ENCODE results near the gene ILF3. TPM values are rescaled to one million over a fixed set of nuclear protein-coding genes. Genes with fewer than 3 reads are reported as not detected.

ILF3 gene
- total RNA-seq, 4 donors from 2014 or later = 101 to 237 (median 120) TPM

DNA sequence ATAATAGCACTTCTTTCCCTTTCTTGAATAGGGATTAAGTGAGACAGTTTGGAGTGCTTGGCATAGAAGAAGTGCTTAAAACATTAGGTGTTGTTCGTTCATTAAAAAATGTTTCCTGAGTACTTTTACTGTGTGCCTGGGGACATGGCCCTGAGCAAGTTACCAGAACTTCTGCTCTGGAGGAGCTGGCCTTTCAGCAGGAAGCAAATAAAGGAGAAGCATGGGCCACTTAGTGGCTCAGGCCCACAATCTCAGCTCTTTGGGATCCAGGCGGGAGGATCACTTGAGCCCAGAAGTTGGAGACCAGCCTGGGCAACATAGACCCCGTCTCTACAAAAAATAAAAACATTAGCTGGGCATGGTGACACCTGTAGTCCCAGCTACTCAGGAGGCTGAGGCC, 69.4 kb downstream of the ILF3 start:
- ATAC-seq (ENCODE audit: low FRiP score) = no peak

DNA sequence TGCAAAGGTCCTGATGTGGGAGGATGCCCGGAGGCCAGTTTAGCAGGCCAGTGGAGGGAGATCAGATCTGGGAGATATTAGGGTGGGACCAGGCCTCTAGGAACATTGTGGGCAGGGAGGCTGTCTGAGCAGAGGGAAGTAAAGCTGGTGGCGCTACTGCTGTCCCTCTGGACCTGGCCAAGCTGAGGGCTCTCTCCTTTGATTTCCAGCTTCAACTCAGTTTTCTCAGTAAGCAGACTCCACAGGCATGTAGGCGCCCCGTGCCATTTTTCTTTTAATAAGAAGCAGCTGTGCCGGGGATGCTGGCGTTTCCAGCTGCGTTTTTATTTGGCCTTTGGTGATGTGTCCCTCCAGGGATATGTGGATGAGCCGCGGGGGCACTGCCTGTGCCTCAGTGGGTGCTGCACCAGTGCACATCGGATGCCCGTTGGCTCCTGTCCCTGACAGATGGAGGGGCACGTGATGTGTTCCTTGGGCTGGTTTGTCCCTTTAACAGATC, 70.5 kb downstream of the ILF3 start:
- no peak for ATAC-seq (ENCODE audit: low FRiP score)
- TF ChIP-seq, protein P1, sequence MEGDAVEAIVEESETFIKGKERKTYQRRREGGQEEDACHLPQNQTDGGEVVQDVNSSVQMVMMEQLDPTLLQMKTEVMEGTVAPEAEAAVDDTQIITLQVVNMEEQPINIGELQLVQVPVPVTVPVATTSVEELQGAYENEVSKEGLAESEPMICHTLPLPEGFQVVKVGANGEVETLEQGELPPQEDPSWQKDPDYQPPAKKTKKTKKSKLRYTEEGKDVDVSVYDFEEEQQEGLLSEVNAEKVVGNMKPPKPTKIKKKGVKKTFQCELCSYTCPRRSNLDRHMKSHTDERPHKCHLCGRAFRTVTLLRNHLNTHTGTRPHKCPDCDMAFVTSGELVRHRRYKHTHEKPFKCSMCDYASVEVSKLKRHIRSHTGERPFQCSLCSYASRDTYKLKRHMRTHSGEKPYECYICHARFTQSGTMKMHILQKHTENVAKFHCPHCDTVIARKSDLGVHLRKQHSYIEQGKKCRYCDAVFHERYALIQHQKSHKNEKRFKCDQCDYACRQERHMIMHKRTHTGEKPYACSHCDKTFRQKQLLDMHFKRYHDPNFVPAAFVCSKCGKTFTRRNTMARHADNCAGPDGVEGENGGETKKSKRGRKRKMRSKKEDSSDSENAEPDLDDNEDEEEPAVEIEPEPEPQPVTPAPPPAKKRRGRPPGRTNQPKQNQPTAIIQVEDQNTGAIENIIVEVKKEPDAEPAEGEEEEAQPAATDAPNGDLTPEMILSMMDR (IDR thresholded peaks at IDR 0.05) = no peak
- DNase-seq (ENCODE audit: low spot score) = no peak

More for the DNA sequence above, 69.4 kb downstream of the ILF3 start:
- no peak for DNase-seq (ENCODE audit: low spot score)
- TF ChIP-seq, protein P1 (IDR thresholded peaks at IDR 0.05) = no peak

DNA sequence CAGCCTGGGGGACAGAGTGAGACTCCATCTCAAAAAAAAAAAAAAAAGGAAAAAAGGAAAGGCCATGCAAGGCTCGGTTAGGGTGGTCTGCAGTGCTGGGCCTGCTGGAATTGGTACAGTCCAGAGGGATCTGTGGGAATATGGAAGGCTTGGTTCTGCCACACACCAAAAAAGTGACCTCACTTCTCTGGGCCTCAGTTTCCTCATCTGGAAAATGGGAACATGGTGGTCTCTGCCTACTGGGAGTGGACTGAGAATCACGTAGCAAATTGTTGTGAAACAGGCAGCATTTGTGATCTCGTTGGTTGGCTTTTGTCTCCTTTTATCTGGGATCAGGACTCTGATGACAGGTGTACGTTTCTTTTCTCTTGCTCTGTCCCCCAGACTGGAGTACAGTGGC, 71.3 kb downstream of the ILF3 start:
- no peak for DNase-seq (ENCODE audit: low spot score)
- TF ChIP-seq, protein P1 (IDR thresholded peaks at IDR 0.05) = no peak
- no peak for ATAC-seq (ENCODE audit: low FRiP score)

DNA sequence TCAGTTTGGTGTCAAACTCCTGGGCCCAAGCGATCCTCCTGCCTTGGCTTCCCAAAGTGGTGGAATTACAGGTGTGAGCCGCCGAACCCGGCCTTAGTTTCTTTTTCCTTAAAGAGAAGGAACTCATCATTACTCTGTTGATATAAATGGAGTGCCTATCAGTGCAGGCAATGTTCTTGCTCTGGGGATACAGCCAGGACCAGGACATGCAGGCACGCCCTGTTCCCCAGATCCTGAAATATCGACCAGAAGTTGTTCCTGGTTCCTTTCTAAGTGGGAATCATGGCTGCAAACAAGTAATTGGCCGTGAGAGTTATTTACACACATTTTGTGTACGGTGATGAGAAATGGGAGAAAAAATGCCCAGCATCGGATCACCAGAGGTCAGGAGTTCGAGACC, 72.1 kb downstream of the ILF3 start:
- no peak for ATAC-seq (ENCODE audit: low FRiP score)
- no peak for DNase-seq (ENCODE audit: low spot score)
- TF ChIP-seq, protein P1 (IDR thresholded peaks at IDR 0.05) = no peak

DNA sequence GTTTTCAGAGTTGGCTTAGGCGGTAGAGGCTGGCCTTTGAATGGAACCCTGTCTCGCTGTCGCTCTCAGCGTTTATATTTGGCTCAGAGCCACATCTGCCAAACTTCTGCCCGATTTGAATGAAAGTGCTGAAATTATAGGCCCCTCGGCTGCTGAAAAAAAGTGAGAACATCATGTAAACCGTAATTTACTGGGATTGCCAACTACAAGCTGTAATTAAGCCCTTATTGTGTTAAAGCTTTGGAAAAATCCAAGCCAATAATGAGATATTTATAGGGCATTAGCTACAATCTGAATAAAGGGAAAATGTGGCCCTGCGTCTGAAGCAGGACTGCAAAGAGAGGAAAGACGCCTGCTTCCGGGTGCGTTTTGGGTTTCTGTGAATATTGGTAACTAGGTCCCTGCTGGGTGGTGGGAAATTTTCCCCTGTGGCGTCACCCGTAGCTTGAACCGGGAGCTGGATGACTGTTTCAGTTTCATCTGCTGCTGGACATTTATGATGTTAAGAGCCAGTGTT, 73.6 kb downstream of the ILF3 start:
- ATAC-seq (ENCODE audit: low FRiP score) (no peak), DNase-seq (ENCODE audit: low spot score) (no peak)
- TF ChIP-seq, protein P1 (IDR thresholded peaks at IDR 0.05) = no peak

DNA sequence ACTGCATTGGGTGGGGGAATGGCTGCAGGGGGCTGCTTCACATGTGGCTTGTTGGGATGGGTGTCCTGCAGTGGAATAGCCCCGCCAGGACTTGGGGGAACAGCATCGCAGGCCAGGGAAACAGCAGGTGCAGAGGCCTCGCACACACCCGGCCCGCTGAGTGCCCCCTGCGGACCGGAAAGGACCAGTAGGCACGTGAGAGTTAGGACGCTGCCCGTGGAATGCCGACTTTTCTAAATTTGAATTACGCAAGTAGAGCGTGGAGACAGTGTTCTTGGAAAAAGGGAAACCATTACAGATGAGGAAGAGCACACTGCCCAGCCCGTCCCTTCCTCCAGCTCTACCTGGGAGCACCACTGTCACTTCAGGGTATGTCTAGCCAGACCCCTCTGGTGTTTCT, 75.3 kb downstream of the ILF3 start:
- DNase-seq (ENCODE audit: low spot score) = no peak
- no peak for ATAC-seq (ENCODE audit: low FRiP score)
- TF ChIP-seq, protein P1 (IDR thresholded peaks at IDR 0.05) = no peak

DNA sequence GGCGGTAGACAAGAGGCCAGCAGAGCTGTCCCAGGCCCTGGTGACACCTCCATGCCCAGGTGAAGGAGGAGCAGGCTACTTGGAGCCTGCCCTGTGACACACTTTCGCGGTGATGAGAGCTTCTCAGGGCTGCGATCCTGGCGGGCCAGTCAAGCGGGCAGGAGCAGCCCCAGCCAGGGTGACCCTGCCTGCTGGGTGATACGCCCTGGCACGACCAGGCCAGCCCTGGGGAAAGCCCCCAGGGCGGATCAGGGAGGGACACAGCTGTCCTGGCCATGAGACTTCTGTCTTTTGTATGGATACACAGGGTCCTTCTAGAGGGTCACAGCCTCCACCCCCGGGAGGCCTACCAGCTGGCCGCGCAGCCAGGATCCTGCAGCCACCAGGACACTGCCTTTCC, 76.8 kb downstream of the ILF3 start:
- DNase-seq (ENCODE audit: low spot score) (no peak), ATAC-seq (ENCODE audit: low FRiP score) (no peak)
- TF ChIP-seq, protein P1 (IDR thresholded peaks at IDR 0.05) = no peak

Data from omental fat pad (tissue), 4 donors.